K562 (cell line): Measurements from ENCODE around the gene CCDC17. TPM values are rescaled to one million over a fixed set of nuclear protein-coding genes. Genes with fewer than 3 reads are reported as not detected.

Source experiments
- ATAC-seq: fragments of 200-7000 bp; cut with Tn5 transposase; 3 replicates; pipeline ENCODE4 v1.9.1; 2020; ENCODE audit warnings: moderate library complexity
- BruUV-seq: library from RNA; stranded (reverse); fragments of 400-500 nt; replicated peaks from 2 replicates; lab custom pipeline; 2021; lab: Mats Ljungman, UMichigan
- CTCF ChIA-PET: fragments of 300-600 bp; formaldehyde crosslinking; extraction: SDS; loops from one replicate; lab custom pipeline; 2021; ENCODE audit warnings: low intra/inter-chr PET ratio; lab: Yijun Ruan, JAX
- POLR2A ChIA-PET: fragments of 300-600, 350-650 bp; sonication (Branson Sonifier 250); formaldehyde crosslinking; extraction: SDS; loops from one replicate; lab custom pipeline; 2021; ENCODE audit warnings: antibody characterized with exemption, inconsistent platforms; lab: Yijun Ruan, JAX
- DNase-seq, 4 experiments: peaks; one replicate each; pipeline versions ENCODE4 v3.0.0 to v3.0.0-alpha.2; 2011 to 2018; ENCODE audit warnings: low spot score in 3 of 4, mixed read lengths in 3 of 4; ENCODE audit errors: extremely low read depth in 1 of 4
- FAIRE-seq: peaks from 2 replicates; lab custom pipeline; 2011; peaks lifted over from hg19 to GRCh38; lab: Jason Lieb, UNC
- H2AFZ ChIP-seq: 2 replicates; pipeline ENCODE4 v1.6.0; 2011; ENCODE audit warnings: low read depth, low read length, control low read depth, inconsistent platforms
- H3K27ac ChIP-seq: fragments of 200-600 bp; 3 replicates; pipeline ENCODE4 v1.8.0; 2011; ENCODE audit warnings: low read depth, mild to moderate bottlenecking, control low read depth, inconsistent platforms, low read length, moderate library complexity, mixed read lengths; ENCODE audit errors: extremely low read depth
- H3K27me3 ChIP-seq, 2 experiments: fragments of 300-600 bp in 1 of 2; 2 replicates in 1 of 2; 3 replicates in 1 of 2; pipeline versions ENCODE4 v1.6.0 to v1.8.0; 2011; ENCODE audit warnings: inconsistent platforms in 2 of 2, low read length in 2 of 2, mild to moderate bottlenecking in 1 of 2, mixed read lengths in 1 of 2, moderate library complexity in 1 of 2; ENCODE audit not compliant: control insufficient read depth in 2 of 2, insufficient read depth in 2 of 2
- H3K36me3 ChIP-seq: fragments of 300-600 bp; 3 replicates; pipeline ENCODE4 v1.8.0; 2011; ENCODE audit warnings: mild to moderate bottlenecking, low read length, inconsistent platforms; ENCODE audit not compliant: control insufficient read depth, insufficient read depth
- H3K4me1 ChIP-seq, 2 experiments: fragments of 200-600 bp in 1 of 2; replicated peaks in 1 of 2; 2 replicates in 1 of 2; 3 replicates in 1 of 2; pipeline versions ENCODE4 v1.5.1 to v1.8.0; 2011; ENCODE audit warnings: inconsistent platforms in 2 of 2, low read length in 2 of 2, mild to moderate bottlenecking in 1 of 2, mixed read lengths in 1 of 2, moderate library complexity in 1 of 2; ENCODE audit not compliant: control insufficient read depth in 2 of 2, insufficient read depth in 2 of 2
- H3K4me2 ChIP-seq: 2 replicates; pipeline ENCODE4 v1.6.1; 2011; ENCODE audit warnings: low read length, control low read depth, inconsistent platforms, mixed read lengths; ENCODE audit not compliant: insufficient read depth
- H3K4me3 ChIP-seq: fragments of 200-600 bp; sonication (generic), shearing (Covaris generic); 2 replicates; pipeline ENCODE4 v1.5.1; 2016; ENCODE audit warnings: control low read depth, inconsistent platforms
- H3K79me2 ChIP-seq: fragments of 200-600 bp; 3 replicates; pipeline ENCODE4 v1.8.0; 2011; ENCODE audit warnings: low read length, inconsistent platforms; ENCODE audit not compliant: control insufficient read depth, insufficient read depth
- H3K9ac ChIP-seq, 2 experiments: 2 replicates each; pipeline versions ENCODE4 v1.6.0 to v1.6.1; 2011; ENCODE audit warnings: low read depth in 2 of 2, low read length in 2 of 2, control low read depth in 1 of 2, inconsistent platforms in 1 of 2, mild to moderate bottlenecking in 1 of 2, mixed read lengths in 1 of 2; ENCODE audit not compliant: insufficient read depth in 1 of 2
- H3K9me1 ChIP-seq: one replicate; pipeline ENCODE4 v1.6.0; 2011; ENCODE audit warnings: inconsistent platforms, mild to moderate bottlenecking, low read length, moderate library complexity; ENCODE audit not compliant: control insufficient read depth, insufficient read depth
- H3K9me3 ChIP-seq: replicated peaks from 2 replicates; pipeline ENCODE4 v1.5.1; 2011; ENCODE audit warnings: low read depth, low read length, inconsistent platforms; ENCODE audit not compliant: control insufficient read depth, insufficient read depth
- H4K20me1 ChIP-seq: replicated peaks from 2 replicates; pipeline ENCODE4 v1.6.1; 2011; ENCODE audit warnings: low read length, inconsistent platforms, mixed read lengths; ENCODE audit not compliant: control insufficient read depth, insufficient read depth
- DEAF1 ChIP-seq: fragments of 450-650 bp; formaldehyde crosslinking; IDR thresholded peaks from 2 replicates; pipeline ENCODE4 v1.4.0; 2020; ENCODE audit warnings: mild to moderate bottlenecking, moderate library complexity
- KDM2B ChIP-seq: fragments of 250-450 bp; sonication (Bioruptor Pico); IDR thresholded peaks from 2 replicates; pipeline ENCODE4 v1.8.0; 2021; ENCODE audit warnings: mild to moderate bottlenecking, moderate library complexity
- KDM5B ChIP-seq: fragments of 200-600 bp; sonication (generic); IDR thresholded peaks from 2 replicates; pipeline ENCODE4 v1.6.1; 2012; ENCODE audit warnings: low read depth, mild to moderate bottlenecking, moderate library complexity, low read length, control low read depth, inconsistent platforms; ENCODE audit not compliant: insufficient replicate concordance
- ZNF217 ChIP-seq: sonication (generic); formaldehyde crosslinking; IDR thresholded peaks from 2 replicates; pipeline ENCODE4 v1.8.0; 2022; ENCODE audit warnings: mild to moderate bottlenecking, missing genetic modification reagents
- ZNF395 ChIP-seq: fragments of 200-800 bp; sonication (Bioruptor generic); IDR thresholded peaks from 2 replicates; pipeline ENCODE4 v1.6.1; 2017; ENCODE audit warnings: missing genetic modification characterization, missing compliant biosample characterization
- WGBS: fragments of 100-300 bp; shearing (Covaris generic); methylation state at CpG from one replicate; pipeline ENCODE4 v1.1.6; 2016; ENCODE audit warnings: low coverage, mixed read lengths; ENCODE audit not compliant: insufficient coverage; ENCODE audit errors: missing lambda C conversion rate; 5-methylcytosine and 5-hydroxymethylcytosine counted together
- in situ Hi-C: fragments of 300-500 bp; cut with MboI; formaldehyde crosslinking; loops from 4 replicates; pipeline ENCODE4 v1.15.0; 2018; ENCODE audit warnings: inconsistent platforms, mixed read lengths
- intact Hi-C: fragments of 100-400 bp; cut with micrococcal nuclease; formaldehyde crosslinking; loops from 2 replicates; pipeline ENCODE4 v1.14.2; 2022
- polyA plus RNA-seq, 8 experiments: library from polyadenylated mRNA; depleted of rRNA in 4 of 8; stranded (reverse) in 5 of 8; unstranded in 3 of 8; fragments of >200 nt; fragmentation: Nextera tagmentation in 2 of 8; fragmentation: Illumina TruSeq in 1 of 8; extraction: Ambion mirVana in 2 of 8; extraction: Trizol in 1 of 8; gene quantifications; 2 replicates each; pipeline versions ENCODE4 v1.2.1 to v1.2.3, GENCODE V29; 2011 to 2014; ENCODE audit warnings: inconsistent platforms in 1 of 8, missing spikeins in 1 of 8
- total RNA-seq, 7 experiments: library from RNA; depleted of rRNA in 6 of 7; stranded (reverse); fragments of >200 nt in 6 of 7; fragmentation: Illumina TruSeq in 2 of 7; extraction: Trizol in 2 of 7; gene quantifications; 2 replicates each; pipeline versions ENCODE4 v1.2.1 to v1.2.3, GENCODE V29; 2011 to 2021; ENCODE audit warnings: low replicate concordance in 1 of 7

The CCDC17 gene
- total and polyA plus RNA-seq, 9 of the 15 experiments (the other 6 are each of a cell fraction or from before 2014, with no cell fraction given), result 0.20 to 2.4 (median 0.85) TPM

GRCh38 chr1:45644661-45645060 lies 20.8 kb upstream of the CCDC17 start:
- POLR2A ChIA-PET, result interaction anchor here (0.7 to 5.4 kb wide), 5 partner anchors 8 to 629 kb away, joined by 3 to 35 read pairs (median 3); partner anchors contain the start of gene PRDX1
- no peaks in the 10 kb centered on the region for H3K4me1 ChIP-seq
- H3K4me3 ChIP-seq, result no peak overlapping the region
- no peaks in the 10 kb centered on the region for H3K27me3 ChIP-seq
- peaks cover 3% of the 10 kb centered on the region; the same call in 2 of the 3 replicates for H3K79me2 ChIP-seq
- no peak for FAIRE-seq
- no peak overlapping the region for H3K4me2 ChIP-seq
- in situ Hi-C loops, result loop anchor here (25.0 kb wide), 1 partner anchor 543 kb away; the partner anchor contains the start of genes P3R3URF, POMGNT1 and TSPAN1
- H3K9me1 ChIP-seq, result no peaks in the 10 kb centered on the region
- TF ChIP-seq ZNF217 (CRISPR knock-in tag) (no peak), DEAF1 (no peak), ZNF395 (CRISPR knock-in tag) (no peak), KDM2B (CRISPR knock-in tag) (no peak), KDM5B (no peak)
- TF ChIP-seq, all 486 proteins: peak for 0
- CTCF ChIA-PET, result no interaction called here
- Histone ChIP-seq H4K20me1 (no peaks in the 10 kb centered on the region), H3K27ac (no peak overlapping the region), H2AFZ (no peak overlapping the region), H3K36me3 (peaks cover 83% of the 10 kb centered on the region), H3K9ac (no peak overlapping the region), H3K9me3 (no peaks in the 10 kb centered on the region)
- no TSS peak for BruUV-seq
- WGBS, result 86% methylated on average over 2 of the region's 2 CpGs
- DNase-seq (no peak), ATAC-seq (no peak)
- intact Hi-C loops, result no loop called here
